Ovary (tissue), 3 donors: ENCODE data around the gene TNFAIP3.

Source experiments
- CTCF ChIP-seq, 3 donors: fragments of 450-650 bp in 2 of 3; fragments of 200-600 bp in 1 of 3; IDR thresholded peaks; one replicate each; pipeline versions ENCODE4 v1.5.1 to v1.8.0; 2016 to 2022; ENCODE audit warnings: antibody characterized with exemption in 3 of 3, mild to moderate bottlenecking in 1 of 3
- EP300 ChIP-seq: sonication (generic); formaldehyde crosslinking; IDR thresholded peaks from one replicate; pipeline ENCODE4 v1.6.1; 2017; ENCODE audit warnings: antibody characterized with exemption
- POLR2A ChIP-seq: fragments of 450-650 bp; IDR thresholded peaks from one replicate; pipeline ENCODE4 v1.6.1; 2017; ENCODE audit warnings: antibody characterized with exemption, mild to moderate bottlenecking, moderate library complexity
- donor health status: DM: no; HTN: no; CAD: no.

GRCh38 chr6:137907170-137907569 lies 40.1 kb downstream of the TNFAIP3 start:
- TF ChIP-seq CTCF (IDR thresholded peaks at IDR 0.05): no peak
- no peak for TF ChIP-seq EP300
- no peak for TF ChIP-seq POLR2A
